Choroid plexus epithelial cell (primary cell): ENCODE measurements around the gene NCOR1.
"Not testable (repeated sequence)": the region's sequence is repeated elsewhere in the genome, so short reads cannot be mapped to it uniquely, and the experiment has no call there.

Experiments used
- DNase-seq: peaks from one replicate; pipeline ENCODE4 v3.0.0-alpha.2; 2010; ENCODE audit warnings: low read depth
- H3K4me3 ChIP-seq: 2 replicates; pipeline ENCODE4 v1.5.1; 2011; ENCODE audit warnings: low read depth, mild to moderate bottlenecking, control low read depth, low read length, moderate library complexity
- CTCF ChIP-seq: conservative IDR thresholded peaks from 2 replicates; pipeline ENCODE4 v1.5.1; 2011; ENCODE audit warnings: low read depth, mild to moderate bottlenecking, control low read depth, inconsistent platforms, low read length, moderate library complexity

NCOR1 gene

GRCh38 chr17:16178836-16179235 lies 36.5 kb downstream of the NCOR1 start:
- no peak overlapping the region for H3K4me3 ChIP-seq

GRCh38 chr17:16171613-16172012 lies 43.7 kb downstream of the NCOR1 start:
- TF ChIP-seq CTCF = no peak
- no peak overlapping the region for H3K4me3 ChIP-seq
- DNase-seq = peak; percentile 73

More at GRCh38 chr17:16178836-16179235, 36.5 kb downstream of the NCOR1 start:
- DNase-seq = peak; percentile 9
- TF ChIP-seq CTCF = no peak

GRCh38 chr17:16166766-16167165 lies 48.6 kb downstream of the NCOR1 start:
- not testable (repeated sequence) for H3K4me3 ChIP-seq, DNase-seq

GRCh38 chr17:16158714-16159113 lies 56.6 kb downstream of the NCOR1 start:
- no peak overlapping the region for H3K4me3 ChIP-seq
- TF ChIP-seq CTCF = no peak
- peak; percentile 5 for DNase-seq

GRCh38 chr17:16155536-16155935 lies 59.8 kb downstream of the NCOR1 start:
- no peak for TF ChIP-seq CTCF
- no peak for DNase-seq
- no peak overlapping the region for H3K4me3 ChIP-seq

GRCh38 chr17:16152326-16152725 lies 63.0 kb downstream of the NCOR1 start:
- not testable (repeated sequence) for H3K4me3 ChIP-seq, DNase-seq

GRCh38 chr17:16150251-16150856 lies 65.0 kb downstream of the NCOR1 start:
- DNase-seq = peak; percentile 88
- no peak overlapping the region for H3K4me3 ChIP-seq
- TF ChIP-seq CTCF = no peak

GRCh38 chr17:16148596-16148995 lies 66.7 kb downstream of the NCOR1 start:
- no peak for TF ChIP-seq CTCF
- no peak overlapping the region for H3K4me3 ChIP-seq
- DNase-seq = no peak

GRCh38 chr17:16145319-16145890 lies 69.9 kb downstream of the NCOR1 start:
- DNase-seq = not testable (repeated sequence)

More at GRCh38 chr17:16145319-16145890, 69.9 kb downstream of the NCOR1 start:
- not testable (repeated sequence) for H3K4me3 ChIP-seq
